Activated CD4-positive, alpha-beta T cell treated with anti-CD3 and anti-CD28 coated beads, Interleukin-2, amount 10 ng/mL, durations not matched to agents 24 days and 14 days (primary cell): ENCODE measurements around the gene ZNF236. TPM values are rescaled to one million over a fixed set of nuclear protein-coding genes. Genes with fewer than 3 reads are reported as not detected.

Source experiments
- DNase-seq: peaks from one replicate; pipeline ENCODE4 v3.0.0; 2022
- H3K27ac Mint-ChIP-seq: one replicate; pipeline ENCODE4 v1.8.0; 2022; ENCODE audit warnings: mild to moderate bottlenecking, mixed read lengths
- H3K27me3 Mint-ChIP-seq: one replicate; pipeline ENCODE4 v1.8.0; 2022; ENCODE audit warnings: mixed read lengths
- H3K36me3 Mint-ChIP-seq: one replicate; pipeline ENCODE4 v1.8.0; 2022; ENCODE audit warnings: low read depth, mild to moderate bottlenecking, mixed read lengths
- H3K4me1 Mint-ChIP-seq: one replicate; pipeline ENCODE4 v1.8.0; 2021; ENCODE audit warnings: mixed read lengths
- H3K4me3 Mint-ChIP-seq: one replicate; pipeline ENCODE4 v1.8.0; 2022; ENCODE audit warnings: mild to moderate bottlenecking, moderate library complexity, mixed read lengths
- H3K9me3 Mint-ChIP-seq: one replicate; pipeline ENCODE4 v1.8.0; 2021; ENCODE audit warnings: mixed read lengths
- intact Hi-C: fragments of 100-400 bp; cut with micrococcal nuclease; formaldehyde crosslinking; loops from one replicate; pipeline ENCODE4 v1.15.1; 2023
- total RNA-seq: library from RNA; stranded (reverse); gene quantifications from 2 replicates; pipeline ENCODE4 v1.2.3, GENCODE V29; 2022

The ZNF236 gene
- total RNA-seq, 1 donor from 2014 or later, result 17.5 TPM

DNA sequence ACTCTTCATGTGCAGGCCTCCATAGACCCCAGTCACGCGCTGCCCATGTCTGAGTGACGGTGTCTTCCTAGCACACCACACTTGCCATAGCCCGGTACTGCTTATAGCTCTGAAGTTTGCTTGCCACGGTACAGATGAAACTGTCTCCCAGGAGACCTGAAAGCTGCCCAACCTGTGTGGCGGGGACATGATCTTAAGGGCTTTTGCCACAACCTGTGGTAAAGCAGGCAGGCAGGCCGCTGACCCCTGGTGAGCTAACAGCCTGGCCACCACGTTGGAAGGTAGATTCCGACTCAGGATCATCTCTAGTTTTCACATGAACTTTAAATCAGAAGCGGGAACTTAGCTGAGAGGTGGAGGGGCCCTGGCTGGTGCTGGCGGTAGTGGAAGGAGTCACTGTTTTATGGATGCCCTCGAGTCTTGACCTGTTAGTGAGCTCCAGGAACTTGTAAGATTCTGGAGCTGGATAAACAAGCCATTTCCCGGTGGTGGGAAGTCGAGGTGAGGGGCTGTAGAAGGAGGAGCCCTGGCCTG is 153.3 kb downstream of the ZNF236 start:
- Mint-ChIP-seq H3K4me3 (no peak overlapping the region), H3K27ac (no peak overlapping the region), H3K36me3 (peaks cover 3% of the 10 kb centered on the region), H3K9me3 (no peaks in the 10 kb centered on the region), H3K27me3 (no peaks in the 10 kb centered on the region), H3K4me1 (peaks cover 7% of the 10 kb centered on the region)
- DNase-seq, result no peak
- intact Hi-C loops, result no loop called here

DNA sequence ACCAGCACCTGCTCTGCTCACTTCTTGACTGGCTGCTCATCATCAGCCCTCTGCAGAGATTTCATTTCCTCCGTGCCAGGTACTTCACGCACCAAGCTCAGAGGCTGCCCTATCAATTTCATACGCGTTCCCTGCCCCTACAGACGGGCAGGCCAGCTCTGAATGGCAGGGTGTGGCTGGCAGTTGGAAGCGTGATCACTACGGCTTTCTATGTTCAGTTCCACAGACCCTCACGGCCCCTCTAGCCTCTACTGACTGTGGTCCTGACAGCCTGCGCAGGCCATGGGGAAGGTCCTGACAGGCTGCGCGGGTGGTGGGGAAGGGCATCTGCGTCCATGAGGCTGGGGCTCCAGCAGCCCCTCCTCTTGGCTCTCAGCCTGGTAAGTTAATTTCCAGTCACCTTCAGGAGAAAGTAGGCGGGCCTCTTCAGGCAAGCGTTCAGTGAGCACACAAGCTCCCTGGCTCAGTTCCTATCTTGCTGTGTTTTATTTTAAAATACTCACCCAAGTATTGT is 154.8 kb downstream of the ZNF236 start:
- no peaks in the 10 kb centered on the region for H3K9me3 Mint-ChIP-seq
- no peak overlapping the region for H3K4me3 Mint-ChIP-seq
- H3K27ac Mint-ChIP-seq, result no peak overlapping the region
- DNase-seq, result no peak
- peaks cover 3% of the 10 kb centered on the region for H3K36me3 Mint-ChIP-seq
- H3K27me3 Mint-ChIP-seq, result no peaks in the 10 kb centered on the region
- H3K4me1 Mint-ChIP-seq, result peaks cover 2% of the 10 kb centered on the region
- intact Hi-C loops, result no loop called here

GRCh38 chr18:76977684-76978232 is 155.4 kb downstream of the ZNF236 start:
- no peak for DNase-seq
- Mint-ChIP-seq H3K4me1 (no peaks in the 10 kb centered on the region), H3K9me3 (no peaks in the 10 kb centered on the region), H3K4me3 (no peak overlapping the region), H3K27me3 (no peaks in the 10 kb centered on the region), H3K27ac (no peak overlapping the region), H3K36me3 (peaks cover 3% of the 10 kb centered on the region)
- intact Hi-C loops, result no loop called here

DNA sequence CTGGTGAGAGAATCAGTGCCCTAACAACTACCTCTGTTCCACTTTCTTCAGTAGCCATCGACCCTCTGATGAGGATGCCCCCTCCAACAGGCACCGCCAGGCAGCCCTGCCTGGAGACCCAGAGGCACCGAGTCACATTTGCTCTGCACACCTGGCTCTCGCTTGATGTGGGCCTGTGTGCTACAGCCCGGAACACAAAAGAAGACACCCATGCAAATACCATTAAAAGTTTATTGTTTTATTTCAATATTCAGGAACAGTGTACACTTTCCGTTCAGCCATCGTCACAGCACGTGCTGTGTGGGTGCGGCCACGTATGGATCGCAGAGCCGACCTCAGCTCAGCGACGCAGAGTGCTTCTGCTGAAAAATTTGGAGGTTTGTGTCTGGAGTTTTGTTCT is 156.3 kb downstream of the ZNF236 start:
- Mint-ChIP-seq H3K9me3 (no peaks in the 10 kb centered on the region), H3K36me3 (peaks cover 2% of the 10 kb centered on the region), H3K27me3 (no peaks in the 10 kb centered on the region), H3K27ac (no peak overlapping the region), H3K4me3 (no peak overlapping the region), H3K4me1 (peaks cover 4% of the 10 kb centered on the region)
- no peak for DNase-seq
- intact Hi-C loops, result no loop called here

GRCh38 chr18:76979111-76979751 is 156.9 kb downstream of the ZNF236 start:
- H3K4me3 Mint-ChIP-seq, result no peak overlapping the region
- no peak for DNase-seq

DNA sequence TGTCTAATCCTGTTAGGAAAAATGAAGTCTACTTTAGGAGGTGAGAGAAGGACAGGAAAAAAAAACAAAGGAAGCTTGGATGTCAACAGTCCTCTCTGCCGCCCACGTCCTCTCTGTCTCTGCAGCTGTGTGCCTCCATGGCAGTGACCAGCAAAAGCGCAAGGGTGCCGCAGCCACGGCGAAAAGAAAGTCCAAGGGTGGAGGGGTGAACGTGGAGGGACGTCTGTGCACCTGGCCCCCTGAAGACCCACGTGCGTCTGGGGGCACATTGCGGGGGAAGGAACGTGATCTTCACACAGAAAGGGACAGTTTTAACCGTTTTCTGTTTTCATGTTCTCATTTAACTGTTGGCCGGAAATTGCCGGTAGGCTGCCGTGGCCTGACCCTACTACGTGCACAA is 157.5 kb downstream of the ZNF236 start:
- Mint-ChIP-seq H3K27ac (no peak overlapping the region), H3K36me3 (no peaks in the 10 kb centered on the region), H3K9me3 (no peaks in the 10 kb centered on the region), H3K27me3 (no peaks in the 10 kb centered on the region), H3K4me1 (peaks cover 4% of the 10 kb centered on the region), H3K4me3 (no peak overlapping the region)
- intact Hi-C loops, result no loop called here
- no peak for DNase-seq

More at GRCh38 chr18:76979111-76979751, 156.9 kb downstream of the ZNF236 start:
- intact Hi-C loops, result no loop called here
- Mint-ChIP-seq H3K4me1 (peaks cover 4% of the 10 kb centered on the region), H3K36me3 (no peaks in the 10 kb centered on the region), H3K27ac (no peak overlapping the region), H3K27me3 (no peaks in the 10 kb centered on the region), H3K9me3 (no peaks in the 10 kb centered on the region)

DNA sequence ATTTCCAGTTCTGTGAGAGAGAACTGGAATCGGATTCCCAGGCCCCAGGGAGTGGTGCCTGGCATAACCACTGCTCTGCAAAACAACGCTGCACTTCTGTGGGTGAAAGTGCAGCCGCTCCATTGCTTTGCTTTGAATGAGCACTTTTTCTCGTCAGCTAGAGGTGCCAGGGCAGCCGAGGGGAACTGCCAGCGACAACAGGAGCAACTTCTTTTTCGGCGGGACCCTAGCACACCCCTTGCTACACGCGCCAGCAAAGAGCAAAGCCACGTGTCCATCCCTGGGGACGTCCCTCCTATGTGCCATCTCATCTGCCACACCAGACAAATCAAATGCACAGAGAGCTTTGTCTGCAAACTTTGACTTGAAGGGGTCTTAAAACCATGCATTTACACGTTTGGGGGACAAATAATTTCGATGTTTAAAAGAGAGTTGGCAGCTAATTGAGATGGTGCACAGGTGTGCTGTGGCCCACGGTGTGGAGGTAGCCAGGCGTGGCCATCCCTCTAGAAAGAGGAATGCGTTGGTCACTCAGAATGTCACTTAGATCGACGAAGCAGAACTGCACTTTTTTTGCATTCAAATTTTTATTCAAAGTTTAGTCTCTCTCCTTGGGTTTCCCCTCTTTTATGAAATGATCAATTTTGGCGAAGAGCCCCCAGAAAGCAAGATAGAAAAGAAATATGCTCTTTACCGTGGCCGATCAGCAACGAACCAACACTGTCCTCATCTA is 158.5 kb downstream of the ZNF236 start:
- intact Hi-C loops, result no loop called here
- H3K36me3 Mint-ChIP-seq, result no peaks in the 10 kb centered on the region
- H3K27ac Mint-ChIP-seq, result no peak overlapping the region
- no peak overlapping the region for H3K4me3 Mint-ChIP-seq
- no peaks in the 10 kb centered on the region for H3K27me3 Mint-ChIP-seq
- DNase-seq, result no peak
- no peaks in the 10 kb centered on the region for H3K9me3 Mint-ChIP-seq
- H3K4me1 Mint-ChIP-seq, result peaks cover 4% of the 10 kb centered on the region

DNA sequence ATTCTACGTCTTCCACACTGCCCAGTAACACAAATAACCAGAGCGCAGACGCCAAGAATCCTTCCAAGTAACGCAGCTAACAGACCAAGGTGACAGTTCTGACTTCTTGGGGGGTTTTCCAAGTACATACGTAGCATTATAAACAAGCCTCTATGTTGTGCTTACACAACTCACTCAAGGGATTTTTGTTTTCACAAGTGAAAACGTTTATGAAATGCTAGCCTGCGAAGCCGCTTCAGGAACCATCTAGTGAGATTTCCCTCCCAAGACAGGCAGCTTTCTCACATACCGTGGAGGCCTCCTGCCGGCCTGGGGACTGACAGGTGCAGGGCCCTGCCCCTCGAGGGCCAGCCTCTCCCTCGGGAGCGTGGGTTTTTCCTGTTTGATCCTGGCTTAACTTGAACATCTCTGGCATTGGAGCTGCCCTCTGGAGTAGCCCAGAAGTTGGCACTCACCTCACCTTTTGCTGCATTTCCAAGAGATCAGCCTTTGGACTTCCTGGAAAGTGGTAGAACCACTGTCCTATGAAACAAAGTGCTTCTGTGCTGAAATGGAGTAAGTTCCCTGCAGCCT is 159.1 kb downstream of the ZNF236 start:
- DNase-seq, result no peak
- Mint-ChIP-seq H3K9me3 (no peaks in the 10 kb centered on the region), H3K36me3 (no peaks in the 10 kb centered on the region), H3K4me1 (peaks cover 4% of the 10 kb centered on the region), H3K27me3 (no peaks in the 10 kb centered on the region), H3K4me3 (no peak overlapping the region), H3K27ac (no peak overlapping the region)
- intact Hi-C loops, result no loop called here

DNA sequence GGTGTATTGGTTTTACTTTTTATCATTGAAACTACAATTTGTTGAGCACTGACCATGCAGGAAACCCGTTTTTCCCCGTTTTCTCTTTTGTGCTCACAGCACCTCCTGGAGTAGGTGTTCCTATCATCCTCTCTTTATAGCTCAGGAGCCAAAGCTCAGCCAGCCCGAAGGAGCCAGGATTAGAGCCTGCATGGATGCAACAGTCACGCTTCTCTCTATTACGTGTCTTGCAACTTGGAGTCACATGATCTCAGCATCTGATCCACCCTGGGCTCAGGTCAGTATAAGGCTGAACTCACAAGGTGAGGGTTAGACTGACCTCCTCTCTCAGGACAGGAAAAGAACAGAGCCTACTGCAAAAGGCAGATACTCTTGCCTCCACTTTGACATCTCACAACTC is 159.7 kb downstream of the ZNF236 start:
- H3K4me1 Mint-ChIP-seq, result peaks cover 4% of the 10 kb centered on the region
- H3K36me3 Mint-ChIP-seq, result no peaks in the 10 kb centered on the region
- H3K4me3 Mint-ChIP-seq, result no peak overlapping the region
- intact Hi-C loops, result no loop called here
- no peak for DNase-seq
- H3K27me3 Mint-ChIP-seq, result no peaks in the 10 kb centered on the region
- H3K27ac Mint-ChIP-seq, result no peak overlapping the region
- H3K9me3 Mint-ChIP-seq, result no peaks in the 10 kb centered on the region

DNA sequence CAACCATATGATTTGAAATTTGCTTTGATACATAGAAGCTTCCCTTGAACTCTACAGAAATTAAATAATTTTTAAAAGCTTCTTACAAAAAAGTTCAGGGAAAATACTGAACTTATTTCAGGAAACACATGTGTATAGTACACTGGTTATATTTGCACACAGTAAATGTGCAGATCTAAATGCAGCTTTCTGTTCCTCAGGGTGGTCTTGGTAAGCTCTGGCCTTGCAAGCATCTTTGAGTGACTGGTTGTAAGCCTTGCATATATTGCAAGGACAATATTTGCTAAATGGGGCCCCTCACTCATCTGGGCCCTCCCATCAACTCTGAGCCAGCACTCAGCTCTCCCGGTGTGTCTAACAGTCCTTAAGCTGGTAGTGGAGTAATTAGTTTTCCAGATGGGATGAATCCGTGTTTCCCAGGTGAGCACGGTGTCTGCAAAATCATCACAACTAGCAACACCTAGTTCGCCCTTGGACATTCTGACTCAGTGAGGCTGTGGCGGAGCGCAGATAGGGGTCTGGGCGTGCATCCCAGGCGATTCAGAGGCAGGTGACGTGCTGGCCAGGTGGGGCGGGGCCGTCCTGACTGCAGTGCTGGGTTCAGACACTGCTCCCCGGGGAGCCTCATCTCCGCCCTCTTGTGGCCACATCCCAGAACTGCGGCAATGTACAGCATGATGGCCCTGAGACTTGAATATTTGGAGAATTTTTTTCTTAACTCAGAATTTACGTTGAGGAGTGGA is 160.7 kb downstream of the ZNF236 start:
- Mint-ChIP-seq H3K4me3 (no peak overlapping the region), H3K36me3 (no peaks in the 10 kb centered on the region), H3K9me3 (no peaks in the 10 kb centered on the region), H3K4me1 (peaks cover 4% of the 10 kb centered on the region), H3K27me3 (no peaks in the 10 kb centered on the region), H3K27ac (no peak overlapping the region)
- peak; percentile 96 for DNase-seq
- intact Hi-C loops, result loop anchor here (1.0 kb wide), 3 partner anchors 61 to 180 kb away; no protein-coding TSS in a partner anchor

DNA sequence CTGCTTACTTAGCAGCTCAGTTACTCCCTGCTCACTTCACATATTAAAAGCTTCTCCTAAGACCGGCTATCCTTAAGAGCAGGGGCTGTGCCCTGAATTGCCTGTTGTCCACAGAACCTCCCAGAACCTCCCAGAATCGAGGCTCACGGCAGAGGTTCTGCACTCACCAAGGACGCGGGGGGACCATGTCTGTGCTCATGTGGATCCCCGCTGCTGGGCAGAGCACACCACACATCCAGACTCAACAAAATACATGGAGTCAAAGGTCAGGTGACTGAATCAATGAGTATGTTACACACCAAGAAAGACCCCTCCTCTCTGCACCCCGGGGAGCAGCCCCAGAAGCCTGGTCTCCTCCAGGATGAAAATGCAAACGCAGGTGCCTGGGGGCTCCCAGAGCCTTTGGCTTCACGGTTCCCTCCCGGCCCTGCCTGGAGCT is 161.3 kb downstream of the ZNF236 start:
- DNase-seq, result no peak
- H3K27ac Mint-ChIP-seq, result no peak overlapping the region
- peaks cover 4% of the 10 kb centered on the region for H3K4me1 Mint-ChIP-seq
- H3K27me3 Mint-ChIP-seq, result peaks cover 2% of the 10 kb centered on the region
- no peaks in the 10 kb centered on the region for H3K36me3 Mint-ChIP-seq
- intact Hi-C loops, result loop anchor here (1.0 kb wide), 3 partner anchors 61 to 180 kb away; no protein-coding TSS in a partner anchor
- no peak overlapping the region for H3K4me3 Mint-ChIP-seq
- H3K9me3 Mint-ChIP-seq, result no peaks in the 10 kb centered on the region

DNA sequence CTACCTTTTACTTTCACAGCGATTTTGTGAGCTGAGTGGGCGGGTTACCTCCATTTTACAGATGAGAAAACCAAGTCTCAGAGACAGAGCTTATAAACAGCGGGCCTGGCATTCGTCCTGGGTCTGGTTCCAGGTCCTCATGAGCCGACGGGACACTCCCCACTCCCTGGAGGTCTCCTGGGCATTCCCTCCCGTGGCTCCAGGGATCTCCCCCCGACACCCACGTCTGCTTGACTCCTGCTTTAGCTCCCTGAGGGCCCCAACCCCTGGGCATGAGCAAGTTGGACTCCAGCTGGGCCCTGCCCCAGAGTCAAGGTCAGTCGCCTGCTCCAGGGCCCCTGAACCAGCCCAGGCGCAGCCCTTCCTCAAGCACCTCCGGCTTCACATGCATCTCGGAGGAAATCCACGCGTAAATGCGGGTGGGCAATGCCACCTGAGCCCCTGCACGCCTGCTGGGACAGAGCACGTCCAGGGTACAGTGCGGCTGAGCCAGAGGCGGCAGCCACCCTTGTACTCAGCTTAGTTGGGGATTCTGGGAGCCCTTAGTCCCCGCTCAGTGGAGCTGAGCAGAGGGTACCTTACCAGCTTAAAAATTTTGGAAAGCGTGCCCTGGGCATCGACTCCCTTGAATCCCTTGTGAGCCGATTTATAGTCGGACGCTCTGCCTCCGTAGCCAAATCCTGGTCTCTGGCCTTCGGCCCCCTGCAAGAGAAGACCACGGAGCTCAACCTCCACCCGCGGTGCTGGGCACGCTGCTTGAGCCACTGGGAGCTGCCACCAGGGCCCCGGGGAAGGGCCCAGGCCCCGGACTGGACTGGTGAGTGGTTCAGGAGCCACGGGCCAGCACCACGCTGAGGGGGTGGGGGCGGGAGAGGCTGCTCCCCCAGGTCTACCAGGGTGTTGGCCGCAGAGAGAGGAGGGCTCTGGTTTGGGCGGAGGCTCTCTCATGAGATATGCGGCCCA is 162.1 kb downstream of the ZNF236 start:
- Mint-ChIP-seq H3K4me3 (no peak overlapping the region), H3K4me1 (peaks cover 4% of the 10 kb centered on the region), H3K27me3 (peaks cover 2% of the 10 kb centered on the region), H3K9me3 (no peaks in the 10 kb centered on the region), H3K36me3 (no peaks in the 10 kb centered on the region), H3K27ac (no peak overlapping the region)
- no peak for DNase-seq
- intact Hi-C loops, result no loop called here
